ENCODE measurements around the gene ILDR2. TPM values are rescaled to one million over a fixed set of nuclear protein-coding genes. Genes with fewer than 3 reads are reported as not detected.

The ILDR2 gene
- total and polyA plus RNA-seq, 10 of the 15 experiments (the other 5 are each of a cell fraction or from before 2014, with no cell fraction given), result 0.05 to 5.3 (median 1.9) TPM

GRCh38 chr1:166927701-166928100 lies 47.6 kb downstream of the ILDR2 start (continued):
- TF ChIP-seq ZBTB40 (IDR thresholded peaks at IDR 0.05; ENCODE audit: borderline replicate concordance) (no peak), KLF5 (IDR thresholded peaks at IDR 0.05; ENCODE audit: partially characterized antibody) (no peak), RBBP5 (conservative IDR thresholded peaks at IDR 0.05) (no peak), BMI1 (IDR thresholded peaks at IDR 0.05; ENCODE audit: borderline replicate concordance) (no peak), HSF1 (IDR thresholded peaks at IDR 0.05; ENCODE audit: low read depth, low read length) (no peak), TARDBP (IDR thresholded peaks at IDR 0.05; ENCODE audit: borderline replicate concordance) (no peak), NKRF (conservative IDR thresholded peaks at IDR 0.05) (no peak), ASH2L (IDR thresholded peaks at IDR 0.05; ENCODE audit: borderline replicate concordance, low read depth) (no peak)
